K562 (cell line): ENCODE data around the gene HDAC2. TPM values are rescaled to one million over a fixed set of nuclear protein-coding genes. Genes with fewer than 3 reads are reported as not detected.

ENCODE experiments used
- ATAC-seq: fragments of 200-7000 bp; cut with Tn5 transposase; 3 replicates; pipeline ENCODE4 v1.9.1; 2020; ENCODE audit warnings: moderate library complexity
- BruUV-seq: library from RNA; stranded (reverse); fragments of 400-500 nt; replicated peaks from 2 replicates; lab custom pipeline; 2021; lab: Mats Ljungman, UMichigan
- CTCF ChIA-PET: fragments of 300-600 bp; formaldehyde crosslinking; extraction: SDS; loops from one replicate; lab custom pipeline; 2021; ENCODE audit warnings: low intra/inter-chr PET ratio; lab: Yijun Ruan, JAX
- POLR2A ChIA-PET: fragments of 300-600, 350-650 bp; sonication (Branson Sonifier 250); formaldehyde crosslinking; extraction: SDS; loops from one replicate; lab custom pipeline; 2021; ENCODE audit warnings: antibody characterized with exemption, inconsistent platforms; lab: Yijun Ruan, JAX
- DNase-seq, 4 experiments: peaks; one replicate each; pipeline versions ENCODE4 v3.0.0 to v3.0.0-alpha.2; 2011 to 2018; ENCODE audit warnings: low spot score in 3 of 4, mixed read lengths in 3 of 4; ENCODE audit errors: extremely low read depth in 1 of 4
- FAIRE-seq: peaks from 2 replicates; lab custom pipeline; 2011; peaks lifted over from hg19 to GRCh38; lab: Jason Lieb, UNC
- H2AFZ ChIP-seq: 2 replicates; pipeline ENCODE4 v1.6.0; 2011; ENCODE audit warnings: low read depth, low read length, control low read depth, inconsistent platforms
- H3K27ac ChIP-seq: fragments of 200-600 bp; 3 replicates; pipeline ENCODE4 v1.8.0; 2011; ENCODE audit warnings: low read depth, mild to moderate bottlenecking, control low read depth, inconsistent platforms, low read length, moderate library complexity, mixed read lengths; ENCODE audit errors: extremely low read depth
- H3K27me3 ChIP-seq, 2 experiments: fragments of 300-600 bp in 1 of 2; 2 replicates in 1 of 2; 3 replicates in 1 of 2; pipeline versions ENCODE4 v1.6.0 to v1.8.0; 2011; ENCODE audit warnings: inconsistent platforms in 2 of 2, low read length in 2 of 2, mild to moderate bottlenecking in 1 of 2, mixed read lengths in 1 of 2, moderate library complexity in 1 of 2; ENCODE audit not compliant: control insufficient read depth in 2 of 2, insufficient read depth in 2 of 2
- H3K36me3 ChIP-seq: fragments of 300-600 bp; 3 replicates; pipeline ENCODE4 v1.8.0; 2011; ENCODE audit warnings: mild to moderate bottlenecking, low read length, inconsistent platforms; ENCODE audit not compliant: control insufficient read depth, insufficient read depth
- H3K4me1 ChIP-seq, 2 experiments: fragments of 200-600 bp in 1 of 2; replicated peaks in 1 of 2; 2 replicates in 1 of 2; 3 replicates in 1 of 2; pipeline versions ENCODE4 v1.5.1 to v1.8.0; 2011; ENCODE audit warnings: inconsistent platforms in 2 of 2, low read length in 2 of 2, mild to moderate bottlenecking in 1 of 2, mixed read lengths in 1 of 2, moderate library complexity in 1 of 2; ENCODE audit not compliant: control insufficient read depth in 2 of 2, insufficient read depth in 2 of 2
- H3K4me2 ChIP-seq: 2 replicates; pipeline ENCODE4 v1.6.1; 2011; ENCODE audit warnings: low read length, control low read depth, inconsistent platforms, mixed read lengths; ENCODE audit not compliant: insufficient read depth
- H3K4me3 ChIP-seq: fragments of 200-600 bp; sonication (generic), shearing (Covaris generic); 2 replicates; pipeline ENCODE4 v1.5.1; 2016; ENCODE audit warnings: control low read depth, inconsistent platforms
- H3K79me2 ChIP-seq: fragments of 200-600 bp; 3 replicates; pipeline ENCODE4 v1.8.0; 2011; ENCODE audit warnings: low read length, inconsistent platforms; ENCODE audit not compliant: control insufficient read depth, insufficient read depth
- H3K9ac ChIP-seq, 2 experiments: 2 replicates each; pipeline versions ENCODE4 v1.6.0 to v1.6.1; 2011; ENCODE audit warnings: low read depth in 2 of 2, low read length in 2 of 2, control low read depth in 1 of 2, inconsistent platforms in 1 of 2, mild to moderate bottlenecking in 1 of 2, mixed read lengths in 1 of 2; ENCODE audit not compliant: insufficient read depth in 1 of 2
- H3K9me1 ChIP-seq: one replicate; pipeline ENCODE4 v1.6.0; 2011; ENCODE audit warnings: inconsistent platforms, mild to moderate bottlenecking, low read length, moderate library complexity; ENCODE audit not compliant: control insufficient read depth, insufficient read depth
- H3K9me3 ChIP-seq: replicated peaks from 2 replicates; pipeline ENCODE4 v1.5.1; 2011; ENCODE audit warnings: low read depth, low read length, inconsistent platforms; ENCODE audit not compliant: control insufficient read depth, insufficient read depth
- H4K20me1 ChIP-seq: replicated peaks from 2 replicates; pipeline ENCODE4 v1.6.1; 2011; ENCODE audit warnings: low read length, inconsistent platforms, mixed read lengths; ENCODE audit not compliant: control insufficient read depth, insufficient read depth
- CCAR2 ChIP-seq: fragments of 200-400 bp; formaldehyde crosslinking; IDR thresholded peaks from 2 replicates; pipeline ENCODE4 v1.6.1; 2017; ENCODE audit warnings: mild to moderate bottlenecking, low read depth, low read length
- EP300 ChIP-seq: IDR thresholded peaks from 2 replicates; pipeline ENCODE4 v1.6.1; 2012; ENCODE audit warnings: low read length, improper control_type of control experiment
- HNRNPL ChIP-seq: fragments of 200-400 bp; formaldehyde crosslinking; IDR thresholded peaks from 2 replicates; pipeline ENCODE4 v1.6.1; 2017; ENCODE audit warnings: low read depth, mild to moderate bottlenecking, low read length
- NCOA2 ChIP-seq, 2 experiments: fragments of 450-650 bp; IDR thresholded peaks; 2 replicates each; pipeline ENCODE4 v1.6.1; 2018; ENCODE audit warnings: mild to moderate bottlenecking in 2 of 2, moderate library complexity in 1 of 2; ENCODE audit not compliant: partially characterized antibody in 2 of 2
- RAD21 ChIP-seq, 2 experiments: fragments of 250-450 bp in 1 of 2; fragments of 450-650 bp in 1 of 2; sonication (Bioruptor Pico) in 1 of 2; formaldehyde crosslinking in 1 of 2; IDR thresholded peaks in 1 of 2; conservative IDR thresholded peaks in 1 of 2; 2 replicates each; pipeline versions ENCODE4 v1.4.0 to v1.8.0; 2020 to 2022; ENCODE audit warnings: mild to moderate bottlenecking in 2 of 2, moderate library complexity in 1 of 2
- SPI1 ChIP-seq: IDR thresholded peaks from 2 replicates; pipeline ENCODE4 v1.6.1; 2011; ENCODE audit warnings: low read depth, low read length, control low read depth, borderline replicate concordance
- ZFP36 ChIP-seq: fragments of 150-350 bp; IDR thresholded peaks from 2 replicates; pipeline ENCODE4 v1.6.1; 2018; ENCODE audit warnings: low read length, low read depth; ENCODE audit not compliant: partially characterized antibody
- WGBS: fragments of 100-300 bp; shearing (Covaris generic); methylation state at CpG from one replicate; pipeline ENCODE4 v1.1.6; 2016; ENCODE audit warnings: low coverage, mixed read lengths; ENCODE audit not compliant: insufficient coverage; ENCODE audit errors: missing lambda C conversion rate; 5-methylcytosine and 5-hydroxymethylcytosine counted together
- in situ Hi-C: fragments of 300-500 bp; cut with MboI; formaldehyde crosslinking; loops from 4 replicates; pipeline ENCODE4 v1.15.0; 2018; ENCODE audit warnings: inconsistent platforms, mixed read lengths
- intact Hi-C: fragments of 100-400 bp; cut with micrococcal nuclease; formaldehyde crosslinking; loops from 2 replicates; pipeline ENCODE4 v1.14.2; 2022
- polyA plus RNA-seq, 8 experiments: library from polyadenylated mRNA; depleted of rRNA in 4 of 8; stranded (reverse) in 5 of 8; unstranded in 3 of 8; fragments of >200 nt; fragmentation: Nextera tagmentation in 2 of 8; fragmentation: Illumina TruSeq in 1 of 8; extraction: Ambion mirVana in 2 of 8; extraction: Trizol in 1 of 8; gene quantifications; 2 replicates each; pipeline versions ENCODE4 v1.2.1 to v1.2.3, GENCODE V29; 2011 to 2014; ENCODE audit warnings: inconsistent platforms in 1 of 8, missing spikeins in 1 of 8
- total RNA-seq, 7 experiments: library from RNA; depleted of rRNA in 6 of 7; stranded (reverse); fragments of >200 nt in 6 of 7; fragmentation: Illumina TruSeq in 2 of 7; extraction: Trizol in 2 of 7; gene quantifications; 2 replicates each; pipeline versions ENCODE4 v1.2.1 to v1.2.3, GENCODE V29; 2011 to 2021; ENCODE audit warnings: low replicate concordance in 1 of 7
- TF ChIP-seq, protein P1 (sequence below), 3 experiments: IDR thresholded peaks in 2 of 3; conservative IDR thresholded peaks in 1 of 3; 2 replicates each; pipeline ENCODE4 v1.5.1; 2011 to 2012; ENCODE audit warnings: low read length in 3 of 3, mild to moderate bottlenecking in 3 of 3, control low read depth in 2 of 3, improper control_type of control experiment in 1 of 3, inconsistent platforms in 1 of 3, low read depth in 1 of 3, mixed read lengths in 1 of 3, moderate library complexity in 1 of 3; ENCODE audit not compliant: insufficient read depth in 2 of 3
- TF ChIP-seq, protein P2 (sequence below): fragments of 150-350 bp; IDR thresholded peaks from 2 replicates; pipeline ENCODE4 v1.6.1; 2014; ENCODE audit warnings: low read depth, mild to moderate bottlenecking, low read length, borderline replicate concordance

The HDAC2 gene
- total and polyA plus RNA-seq, 9 of the 15 experiments (the other 6 are each of a cell fraction or from before 2014, with no cell fraction given), result 67.0 to 277 (median 151) TPM

DNA sequence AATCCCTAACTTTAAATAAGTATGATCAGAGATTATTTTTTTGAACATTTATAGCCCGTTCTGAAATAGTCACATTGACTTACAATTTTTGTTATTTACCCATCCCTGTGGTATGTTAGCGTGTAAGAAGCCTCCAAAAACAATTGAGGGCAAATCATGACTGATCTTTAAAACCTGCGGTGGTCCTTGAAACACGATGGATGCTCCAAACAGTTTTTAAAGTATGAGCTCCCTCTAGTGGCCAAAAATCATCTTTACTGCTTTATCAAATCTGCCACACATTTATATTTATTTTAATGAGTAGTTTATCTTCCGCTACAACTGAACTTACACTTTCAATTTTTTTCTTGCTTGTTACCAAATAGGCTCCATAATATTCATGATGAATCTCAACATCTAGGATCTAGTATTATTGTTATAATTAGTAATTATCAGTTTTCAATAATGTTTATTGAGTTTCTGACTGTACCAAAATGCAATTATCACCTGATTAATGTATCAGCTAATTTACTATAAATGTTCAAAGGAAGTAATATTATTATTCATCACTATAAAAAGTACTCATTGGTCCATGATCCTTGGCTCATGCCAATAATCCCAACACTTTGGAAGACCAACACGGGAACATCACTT is 61.6 kb downstream of the HDAC2 start (continued):
- peak; percentile 76 to 80 for TF ChIP-seq RAD21 (CRISPR knock-in tag; conservative IDR thresholded peaks at IDR 0.05 in 1 of 2, IDR thresholded peaks at IDR 0.05 in 1 of 2)
- no peak for TF ChIP-seq HNRNPL
- TF ChIP-seq, protein P1, sequence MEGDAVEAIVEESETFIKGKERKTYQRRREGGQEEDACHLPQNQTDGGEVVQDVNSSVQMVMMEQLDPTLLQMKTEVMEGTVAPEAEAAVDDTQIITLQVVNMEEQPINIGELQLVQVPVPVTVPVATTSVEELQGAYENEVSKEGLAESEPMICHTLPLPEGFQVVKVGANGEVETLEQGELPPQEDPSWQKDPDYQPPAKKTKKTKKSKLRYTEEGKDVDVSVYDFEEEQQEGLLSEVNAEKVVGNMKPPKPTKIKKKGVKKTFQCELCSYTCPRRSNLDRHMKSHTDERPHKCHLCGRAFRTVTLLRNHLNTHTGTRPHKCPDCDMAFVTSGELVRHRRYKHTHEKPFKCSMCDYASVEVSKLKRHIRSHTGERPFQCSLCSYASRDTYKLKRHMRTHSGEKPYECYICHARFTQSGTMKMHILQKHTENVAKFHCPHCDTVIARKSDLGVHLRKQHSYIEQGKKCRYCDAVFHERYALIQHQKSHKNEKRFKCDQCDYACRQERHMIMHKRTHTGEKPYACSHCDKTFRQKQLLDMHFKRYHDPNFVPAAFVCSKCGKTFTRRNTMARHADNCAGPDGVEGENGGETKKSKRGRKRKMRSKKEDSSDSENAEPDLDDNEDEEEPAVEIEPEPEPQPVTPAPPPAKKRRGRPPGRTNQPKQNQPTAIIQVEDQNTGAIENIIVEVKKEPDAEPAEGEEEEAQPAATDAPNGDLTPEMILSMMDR (IDR thresholded peaks at IDR 0.05 in 2 of 3, conservative IDR thresholded peaks at IDR 0.05 in 1 of 3; ENCODE audit: insufficient read depth in 2 of 3, low read depth in 1 of 3, low read length in 3 of 3), result peak; percentile 45 to 76 (median 48); a peak in 5 of 6 replicates
- TF ChIP-seq NCOA2 (IDR thresholded peaks at IDR 0.05; ENCODE audit: partially characterized antibody in 2 of 2), result peak in 1 of 2 experiments; percentile 13
- no peak for TF ChIP-seq ZFP36

DNA sequence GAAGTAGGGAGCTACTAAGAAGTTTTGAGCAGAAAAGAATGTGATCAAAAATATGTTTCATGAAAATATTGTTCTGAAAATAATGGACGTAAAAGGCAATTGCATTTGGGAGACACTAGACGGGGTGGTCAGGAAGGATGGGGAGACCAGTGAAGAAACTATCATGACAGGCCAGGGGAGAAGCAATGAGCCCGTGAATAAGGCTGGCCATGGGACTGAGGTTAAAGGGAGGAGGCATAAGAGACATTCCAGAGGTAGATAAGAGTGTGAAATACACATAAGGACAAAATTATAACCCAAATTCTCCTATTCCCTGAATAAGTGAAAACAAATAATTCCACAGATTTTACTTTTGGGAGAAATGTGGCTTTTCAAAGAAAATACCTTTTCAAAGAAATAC is 62.1 kb downstream of the HDAC2 start:
- in situ Hi-C loops (loop anchor here (25.0 kb wide), 2 partner anchors 1022 to 1722 kb away; no protein-coding TSS in a partner anchor), intact Hi-C loops (loop anchor here (5.0 to 10.0 kb wide), 3 partner anchors 52 to 1724 kb away; partner anchors contain the start of gene MARCKS)
- no peaks in the 10 kb centered on the region for H3K79me2 ChIP-seq
- DNase-seq (no peak), FAIRE-seq (no peak), ATAC-seq (no peak)
- no peaks in the 10 kb centered on the region for H3K27me3 ChIP-seq
- no peak overlapping the region for H3K4me2 ChIP-seq
- no peak overlapping the region for H3K4me3 ChIP-seq
- no peaks in the 10 kb centered on the region for H3K9me1 ChIP-seq
- TF ChIP-seq SPI1 (no peak), CCAR2 (no peak), EP300 (no peak)
- TF ChIP-seq, protein P2, sequence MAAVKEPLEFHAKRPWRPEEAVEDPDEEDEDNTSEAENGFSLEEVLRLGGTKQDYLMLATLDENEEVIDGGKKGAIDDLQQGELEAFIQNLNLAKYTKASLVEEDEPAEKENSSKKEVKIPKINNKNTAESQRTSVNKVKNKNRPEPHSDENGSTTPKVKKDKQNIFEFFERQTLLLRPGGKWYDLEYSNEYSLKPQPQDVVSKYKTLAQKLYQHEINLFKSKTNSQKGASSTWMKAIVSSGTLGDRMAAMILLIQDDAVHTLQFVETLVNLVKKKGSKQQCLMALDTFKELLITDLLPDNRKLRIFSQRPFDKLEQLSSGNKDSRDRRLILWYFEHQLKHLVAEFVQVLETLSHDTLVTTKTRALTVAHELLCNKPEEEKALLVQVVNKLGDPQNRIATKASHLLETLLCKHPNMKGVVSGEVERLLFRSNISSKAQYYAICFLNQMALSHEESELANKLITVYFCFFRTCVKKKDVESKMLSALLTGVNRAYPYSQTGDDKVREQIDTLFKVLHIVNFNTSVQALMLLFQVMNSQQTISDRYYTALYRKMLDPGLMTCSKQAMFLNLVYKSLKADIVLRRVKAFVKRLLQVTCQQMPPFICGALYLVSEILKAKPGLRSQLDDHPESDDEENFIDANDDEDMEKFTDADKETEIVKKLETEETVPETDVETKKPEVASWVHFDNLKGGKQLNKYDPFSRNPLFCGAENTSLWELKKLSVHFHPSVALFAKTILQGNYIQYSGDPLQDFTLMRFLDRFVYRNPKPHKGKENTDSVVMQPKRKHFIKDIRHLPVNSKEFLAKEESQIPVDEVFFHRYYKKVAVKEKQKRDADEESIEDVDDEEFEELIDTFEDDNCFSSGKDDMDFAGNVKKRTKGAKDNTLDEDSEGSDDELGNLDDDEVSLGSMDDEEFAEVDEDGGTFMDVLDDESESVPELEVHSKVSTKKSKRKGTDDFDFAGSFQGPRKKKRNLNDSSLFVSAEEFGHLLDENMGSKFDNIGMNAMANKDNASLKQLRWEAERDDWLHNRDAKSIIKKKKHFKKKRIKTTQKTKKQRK, result no peak
- no peak overlapping the region for H3K9ac ChIP-seq
- 35% methylated on average over 3 of the region's 3 CpGs for WGBS
- no peaks in the 10 kb centered on the region for H3K9me3 ChIP-seq
- H3K27ac ChIP-seq, result no peak overlapping the region
- no peaks in the 10 kb centered on the region for H4K20me1 ChIP-seq
- POLR2A ChIA-PET, result no interaction called here
- no TSS peak for BruUV-seq
- no peak overlapping the region for H2AFZ ChIP-seq
- H3K36me3 ChIP-seq, result no peaks in the 10 kb centered on the region
- CTCF ChIA-PET, result interaction anchor here (0.7 to 2.1 kb wide), 2 partner anchors 641 to 1729 kb away, joined by 3 to 8 read pairs; no protein-coding TSS in a partner anchor
- H3K4me1 ChIP-seq, result no peaks in the 10 kb centered on the region
